K562 (cell line): ENCODE data around the gene ROS1. TPM values are rescaled to one million over a fixed set of nuclear protein-coding genes. Genes with fewer than 3 reads are reported as not detected.

Source experiments
- ATAC-seq: fragments of 200-7000 bp; cut with Tn5 transposase; 3 replicates; pipeline ENCODE4 v1.9.1; 2020; ENCODE audit warnings: moderate library complexity
- BruUV-seq: library from RNA; stranded (reverse); fragments of 400-500 nt; replicated peaks from 2 replicates; lab custom pipeline; 2021; lab: Mats Ljungman, UMichigan
- CTCF ChIA-PET: fragments of 300-600 bp; formaldehyde crosslinking; extraction: SDS; loops from one replicate; lab custom pipeline; 2021; ENCODE audit warnings: low intra/inter-chr PET ratio; lab: Yijun Ruan, JAX
- POLR2A ChIA-PET: fragments of 300-600, 350-650 bp; sonication (Branson Sonifier 250); formaldehyde crosslinking; extraction: SDS; loops from one replicate; lab custom pipeline; 2021; ENCODE audit warnings: antibody characterized with exemption, inconsistent platforms; lab: Yijun Ruan, JAX
- DNase-seq, 4 experiments: peaks; one replicate each; pipeline versions ENCODE4 v3.0.0 to v3.0.0-alpha.2; 2011 to 2018; ENCODE audit warnings: low spot score in 3 of 4, mixed read lengths in 3 of 4; ENCODE audit errors: extremely low read depth in 1 of 4
- FAIRE-seq: peaks from 2 replicates; lab custom pipeline; 2011; peaks lifted over from hg19 to GRCh38; lab: Jason Lieb, UNC
- H2AFZ ChIP-seq: 2 replicates; pipeline ENCODE4 v1.6.0; 2011; ENCODE audit warnings: low read depth, low read length, control low read depth, inconsistent platforms
- H3K27ac ChIP-seq: fragments of 200-600 bp; 3 replicates; pipeline ENCODE4 v1.8.0; 2011; ENCODE audit warnings: low read depth, mild to moderate bottlenecking, control low read depth, inconsistent platforms, low read length, moderate library complexity, mixed read lengths; ENCODE audit errors: extremely low read depth
- H3K27me3 ChIP-seq, 2 experiments: fragments of 300-600 bp in 1 of 2; 2 replicates in 1 of 2; 3 replicates in 1 of 2; pipeline versions ENCODE4 v1.6.0 to v1.8.0; 2011; ENCODE audit warnings: inconsistent platforms in 2 of 2, low read length in 2 of 2, mild to moderate bottlenecking in 1 of 2, mixed read lengths in 1 of 2, moderate library complexity in 1 of 2; ENCODE audit not compliant: control insufficient read depth in 2 of 2, insufficient read depth in 2 of 2
- H3K36me3 ChIP-seq: fragments of 300-600 bp; 3 replicates; pipeline ENCODE4 v1.8.0; 2011; ENCODE audit warnings: mild to moderate bottlenecking, low read length, inconsistent platforms; ENCODE audit not compliant: control insufficient read depth, insufficient read depth
- H3K4me1 ChIP-seq, 2 experiments: fragments of 200-600 bp in 1 of 2; replicated peaks in 1 of 2; 2 replicates in 1 of 2; 3 replicates in 1 of 2; pipeline versions ENCODE4 v1.5.1 to v1.8.0; 2011; ENCODE audit warnings: inconsistent platforms in 2 of 2, low read length in 2 of 2, mild to moderate bottlenecking in 1 of 2, mixed read lengths in 1 of 2, moderate library complexity in 1 of 2; ENCODE audit not compliant: control insufficient read depth in 2 of 2, insufficient read depth in 2 of 2
- H3K4me2 ChIP-seq: 2 replicates; pipeline ENCODE4 v1.6.1; 2011; ENCODE audit warnings: low read length, control low read depth, inconsistent platforms, mixed read lengths; ENCODE audit not compliant: insufficient read depth
- H3K4me3 ChIP-seq: fragments of 200-600 bp; sonication (generic), shearing (Covaris generic); 2 replicates; pipeline ENCODE4 v1.5.1; 2016; ENCODE audit warnings: control low read depth, inconsistent platforms
- H3K79me2 ChIP-seq: fragments of 200-600 bp; 3 replicates; pipeline ENCODE4 v1.8.0; 2011; ENCODE audit warnings: low read length, inconsistent platforms; ENCODE audit not compliant: control insufficient read depth, insufficient read depth
- H3K9ac ChIP-seq, 2 experiments: 2 replicates each; pipeline versions ENCODE4 v1.6.0 to v1.6.1; 2011; ENCODE audit warnings: low read depth in 2 of 2, low read length in 2 of 2, control low read depth in 1 of 2, inconsistent platforms in 1 of 2, mild to moderate bottlenecking in 1 of 2, mixed read lengths in 1 of 2; ENCODE audit not compliant: insufficient read depth in 1 of 2
- H3K9me1 ChIP-seq: one replicate; pipeline ENCODE4 v1.6.0; 2011; ENCODE audit warnings: inconsistent platforms, mild to moderate bottlenecking, low read length, moderate library complexity; ENCODE audit not compliant: control insufficient read depth, insufficient read depth
- H3K9me3 ChIP-seq: replicated peaks from 2 replicates; pipeline ENCODE4 v1.5.1; 2011; ENCODE audit warnings: low read depth, low read length, inconsistent platforms; ENCODE audit not compliant: control insufficient read depth, insufficient read depth
- H4K20me1 ChIP-seq: replicated peaks from 2 replicates; pipeline ENCODE4 v1.6.1; 2011; ENCODE audit warnings: low read length, inconsistent platforms, mixed read lengths; ENCODE audit not compliant: control insufficient read depth, insufficient read depth
- ATF1 ChIP-seq, 2 experiments: fragments of 450-650 bp in 1 of 2; IDR thresholded peaks; 2 replicates each; pipeline ENCODE4 v1.6.1; 2016; ENCODE audit warnings: missing compliant biosample characterization in 1 of 2, missing genetic modification characterization in 1 of 2
- CBFB ChIP-seq: sonication (generic); formaldehyde crosslinking; IDR thresholded peaks from 2 replicates; pipeline ENCODE4 v1.4.0; 2020; ENCODE audit warnings: mild to moderate bottlenecking, missing genetic modification reagents
- CBX2 ChIP-seq: fragments of 200-600 bp; sonication (generic); IDR thresholded peaks from one replicate; pipeline ENCODE4 v1.6.1; 2012; ENCODE audit warnings: mild to moderate bottlenecking, low read length, inconsistent platforms; ENCODE audit not compliant: insufficient read depth, poor library complexity, severe bottlenecking
- CTBP1 ChIP-seq: fragments of 450-650 bp; IDR thresholded peaks from 2 replicates; pipeline ENCODE4 v1.6.1; 2016; ENCODE audit warnings: borderline replicate concordance
- HMGN3 ChIP-seq: IDR thresholded peaks from 2 replicates; pipeline ENCODE4 v1.6.1; 2011; ENCODE audit warnings: borderline replicate concordance, low read depth, mild to moderate bottlenecking, mixed read lengths, low read length; ENCODE audit not compliant: insufficient read length; ENCODE audit errors: extremely low read depth
- ILK ChIP-seq: fragments of 450-650 bp; IDR thresholded peaks from 2 replicates; pipeline ENCODE4 v1.6.1; 2016; ENCODE audit warnings: missing genetic modification characterization, low read depth, mild to moderate bottlenecking, missing compliant biosample characterization, moderate library complexity, borderline replicate concordance
- SLC30A9 ChIP-seq: fragments of 250-450 bp; sonication (Bioruptor Pico); IDR thresholded peaks from 2 replicates; pipeline ENCODE4 v1.8.0; 2022; ENCODE audit warnings: mild to moderate bottlenecking, moderate library complexity
- ZNF551 ChIP-seq: fragments of 250-450 bp; sonication (Bioruptor Pico); IDR thresholded peaks from 2 replicates; pipeline ENCODE4 v1.5.0; 2021; ENCODE audit warnings: mild to moderate bottlenecking, moderate library complexity
- ZNF561 ChIP-seq: fragments of 450-650 bp; formaldehyde crosslinking; conservative IDR thresholded peaks from 2 replicates; pipeline ENCODE4 v1.4.0; 2020; ENCODE audit warnings: mild to moderate bottlenecking, moderate library complexity
- ZNF699 ChIP-seq: fragments of 250-450 bp; sonication (Bioruptor Pico); IDR thresholded peaks from 2 replicates; pipeline ENCODE4 v1.8.0; 2021; ENCODE audit warnings: mild to moderate bottlenecking, moderate library complexity; ENCODE audit not compliant: insufficient replicate concordance
- WGBS: fragments of 100-300 bp; shearing (Covaris generic); methylation state at CpG from one replicate; pipeline ENCODE4 v1.1.6; 2016; ENCODE audit warnings: low coverage, mixed read lengths; ENCODE audit not compliant: insufficient coverage; ENCODE audit errors: missing lambda C conversion rate; 5-methylcytosine and 5-hydroxymethylcytosine counted together
- in situ Hi-C: fragments of 300-500 bp; cut with MboI; formaldehyde crosslinking; loops from 4 replicates; pipeline ENCODE4 v1.15.0; 2018; ENCODE audit warnings: inconsistent platforms, mixed read lengths
- intact Hi-C: fragments of 100-400 bp; cut with micrococcal nuclease; formaldehyde crosslinking; loops from 2 replicates; pipeline ENCODE4 v1.14.2; 2022
- polyA plus RNA-seq, 8 experiments: library from polyadenylated mRNA; depleted of rRNA in 4 of 8; stranded (reverse) in 5 of 8; unstranded in 3 of 8; fragments of >200 nt; fragmentation: Nextera tagmentation in 2 of 8; fragmentation: Illumina TruSeq in 1 of 8; extraction: Ambion mirVana in 2 of 8; extraction: Trizol in 1 of 8; gene quantifications; 2 replicates each; pipeline versions ENCODE4 v1.2.1 to v1.2.3, GENCODE V29; 2011 to 2014; ENCODE audit warnings: inconsistent platforms in 1 of 8, missing spikeins in 1 of 8
- total RNA-seq, 7 experiments: library from RNA; depleted of rRNA in 6 of 7; stranded (reverse); fragments of >200 nt in 6 of 7; fragmentation: Illumina TruSeq in 2 of 7; extraction: Trizol in 2 of 7; gene quantifications; 2 replicates each; pipeline versions ENCODE4 v1.2.1 to v1.2.3, GENCODE V29; 2011 to 2021; ENCODE audit warnings: low replicate concordance in 1 of 7
- TF ChIP-seq, protein P1 (sequence below): sonication (generic); formaldehyde crosslinking; IDR thresholded peaks from 2 replicates; pipeline ENCODE4 v1.8.0; 2023; ENCODE audit warnings: mild to moderate bottlenecking, missing genetic modification reagents

ROS1 gene
- total and polyA plus RNA-seq, 9 of the 15 experiments (the other 6 are each of a cell fraction or from before 2014, with no cell fraction given): under 0.01 to 0.16 (median 0.04) TPM; not detected in 6

DNA sequence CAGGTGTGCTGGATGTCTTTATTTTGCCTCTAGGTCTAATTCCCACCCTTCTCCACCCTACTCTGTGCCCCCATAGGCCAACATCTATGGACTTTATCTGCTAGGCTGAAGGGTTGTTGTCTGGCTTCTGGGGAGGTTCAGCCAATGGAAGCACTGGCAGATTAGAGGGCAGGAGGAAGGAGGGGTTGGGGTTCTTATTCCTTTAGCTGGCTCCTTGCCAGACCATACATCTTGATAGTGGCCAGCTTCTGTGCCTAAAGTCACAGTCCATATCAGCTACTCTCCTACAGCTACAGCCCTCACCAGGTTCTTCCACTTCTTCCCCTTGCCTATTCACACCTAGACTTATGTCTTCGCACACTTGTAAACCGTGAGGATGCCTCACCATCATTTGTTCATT lies 41.1 kb downstream of the ROS1 start (continued):
- TF ChIP-seq SLC30A9 (CRISPR knock-in tag) (no peak), CBX2 (no peak)
- TF ChIP-seq, all 486 proteins: peak for 3

DNA sequence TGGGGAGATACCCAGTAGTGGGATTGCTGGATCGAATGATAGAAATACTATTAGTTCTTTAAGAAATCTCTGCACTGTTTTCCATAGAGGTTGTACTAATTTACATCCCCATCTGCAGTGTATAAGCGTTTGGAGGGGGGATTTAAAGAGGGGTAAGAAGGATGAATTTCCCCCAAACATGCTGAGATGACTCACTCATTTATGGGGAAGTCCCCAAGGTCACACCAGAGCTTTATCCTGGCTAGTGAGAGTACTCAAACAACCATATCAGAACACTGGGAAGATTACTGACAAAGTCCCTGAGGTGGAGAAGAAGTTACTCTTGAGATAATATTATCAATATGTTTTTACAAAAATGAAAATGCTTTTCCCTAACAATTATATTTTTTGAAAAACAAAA lies 44.0 kb downstream of the ROS1 start:
- H3K4me2 ChIP-seq: no peak overlapping the region
- no peaks in the 10 kb centered on the region for H3K36me3 ChIP-seq
- no peak for TF ChIP-seq HMGN3
- TF ChIP-seq CBFB (CRISPR knock-in tag): no peak
- TF ChIP-seq ZNF551 (CRISPR knock-in tag): no peak
- no peak for TF ChIP-seq ILK (tag)
- no peak for TF ChIP-seq ZNF561
- TF ChIP-seq, protein P1, sequence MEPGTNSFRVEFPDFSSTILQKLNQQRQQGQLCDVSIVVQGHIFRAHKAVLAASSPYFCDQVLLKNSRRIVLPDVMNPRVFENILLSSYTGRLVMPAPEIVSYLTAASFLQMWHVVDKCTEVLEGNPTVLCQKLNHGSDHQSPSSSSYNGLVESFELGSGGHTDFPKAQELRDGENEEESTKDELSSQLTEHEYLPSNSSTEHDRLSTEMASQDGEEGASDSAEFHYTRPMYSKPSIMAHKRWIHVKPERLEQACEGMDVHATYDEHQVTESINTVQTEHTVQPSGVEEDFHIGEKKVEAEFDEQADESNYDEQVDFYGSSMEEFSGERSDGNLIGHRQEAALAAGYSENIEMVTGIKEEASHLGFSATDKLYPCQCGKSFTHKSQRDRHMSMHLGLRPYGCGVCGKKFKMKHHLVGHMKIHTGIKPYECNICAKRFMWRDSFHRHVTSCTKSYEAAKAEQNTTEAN (CRISPR knock-in tag): no peak
- no peak for TF ChIP-seq CTBP1
- TF ChIP-seq ZNF699: no peak
- no peak for TF ChIP-seq ATF1 (CRISPR knock-in tag; IDR thresholded peaks at IDR 0.05)
- no peak for TF ChIP-seq ATF1 (tag; IDR thresholded peaks at IDR 0.05)
- TF ChIP-seq, all 486 proteins: peak for 0
- no TSS peak for BruUV-seq
- no peaks in the 10 kb centered on the region for H4K20me1 ChIP-seq
- H2AFZ ChIP-seq: no peak overlapping the region
- intact Hi-C loops: no loop called here
- ChIA-PET POLR2A (no interaction called here), CTCF (no interaction called here)
- DNase-seq (no peak), FAIRE-seq (no peak), ATAC-seq (no peak)
- H3K4me3 ChIP-seq: no peak overlapping the region
- H3K9me3 ChIP-seq: no peaks in the 10 kb centered on the region
- no peaks in the 10 kb centered on the region; a peak in 1 of 5 replicates for H3K4me1 ChIP-seq
- H3K27ac ChIP-seq: no peak overlapping the region
- H3K9ac ChIP-seq: no peak overlapping the region
- WGBS: 0% methylated on average over 2 of the region's 2 CpGs
- H3K79me2 ChIP-seq: no peaks in the 10 kb centered on the region
- no peaks in the 10 kb centered on the region for H3K9me1 ChIP-seq
- H3K27me3 ChIP-seq: no peaks in the 10 kb centered on the region
- in situ Hi-C loops: no loop called here
